ENCODE measurements around the gene IGLL5. TPM values are rescaled to one million over a fixed set of nuclear protein-coding genes. Genes with fewer than 3 reads are reported as not detected.

Gene IGLL5
- total RNA-seq, 1 experiment from 2014 or later = not detected

DNA sequence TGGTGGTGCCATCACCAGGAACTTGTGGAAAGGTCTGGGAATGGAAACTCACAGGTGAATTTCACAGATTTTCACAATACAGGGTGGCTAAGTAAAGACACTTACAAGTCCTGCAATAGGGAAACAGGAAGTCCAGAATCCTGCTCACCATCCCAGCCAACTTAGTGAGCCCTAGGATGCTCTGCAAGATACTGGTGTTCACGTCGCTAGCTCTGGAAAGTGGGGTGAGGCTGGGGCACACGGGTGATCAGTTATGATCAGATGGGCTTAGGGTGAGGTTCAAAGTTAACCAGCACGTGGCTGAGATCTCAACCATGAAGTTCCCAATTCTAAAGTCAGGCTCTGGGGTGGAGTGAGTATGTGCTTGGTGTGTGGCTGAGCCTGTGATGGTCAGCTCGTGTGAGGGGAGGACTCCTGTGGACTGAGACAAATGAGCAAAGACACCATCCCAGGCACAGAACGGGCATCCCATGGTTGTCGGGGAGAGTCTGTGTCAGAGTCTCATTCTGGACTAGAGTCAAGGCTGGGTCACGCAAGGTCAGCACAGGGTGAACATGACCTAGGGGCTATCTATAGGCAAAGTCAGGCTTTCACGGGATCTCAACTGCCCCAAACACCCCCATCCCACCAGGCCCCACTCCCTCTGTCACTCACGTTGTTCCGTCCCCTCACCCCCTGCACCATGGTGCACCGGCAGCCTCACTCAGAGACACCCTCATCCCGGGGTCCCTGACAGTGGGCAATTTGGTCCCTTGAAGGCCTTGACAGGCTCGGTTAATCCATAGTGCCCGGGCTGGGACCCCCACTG, 23.9 kb downstream of the IGLL5 start:
- no peaks in the 10 kb centered on the region for H3K4me1 Mint-ChIP-seq (ENCODE audit: insufficient read depth, unreplicated experiment)

DNA sequence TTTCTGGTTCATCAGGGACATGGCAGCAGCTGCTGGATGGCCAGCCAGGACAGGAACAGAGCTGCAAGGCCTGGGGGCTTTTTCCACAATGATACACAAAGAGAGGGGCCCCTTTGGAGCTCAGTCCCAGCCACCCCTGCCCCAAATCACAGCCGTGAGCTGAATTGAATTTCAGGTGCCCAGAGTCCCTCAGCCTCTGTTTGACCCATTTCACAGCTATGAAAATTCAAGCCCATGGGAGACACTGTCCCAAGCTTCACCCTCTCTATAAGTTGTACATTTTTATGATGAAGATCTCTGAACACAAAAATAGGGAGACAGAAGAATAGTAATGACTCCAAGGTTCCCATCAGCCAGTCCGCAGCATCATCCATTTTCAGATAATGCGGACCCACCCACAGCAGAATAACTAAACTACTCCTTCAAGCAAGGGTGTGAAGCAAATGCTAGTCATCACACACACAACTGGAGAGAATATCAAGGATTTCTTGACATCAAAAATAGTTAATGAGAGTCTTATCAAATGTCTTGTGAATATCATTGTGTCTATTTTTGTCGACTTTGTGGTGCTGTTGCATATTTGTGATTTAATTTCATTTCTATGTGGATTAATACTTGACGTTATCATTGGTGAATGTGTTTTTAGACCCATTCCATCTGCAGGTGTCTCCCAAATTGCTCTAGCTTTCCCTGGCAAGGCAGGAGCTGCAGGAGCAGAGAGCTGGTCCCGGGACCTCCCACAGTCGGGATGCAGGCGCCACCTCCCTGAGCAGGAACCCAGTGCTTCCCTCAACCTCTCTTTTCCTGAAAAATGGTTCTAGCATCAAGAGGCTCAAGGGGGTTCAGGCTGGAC, 24.7 kb downstream of the IGLL5 start:
- Mint-ChIP-seq H3K9me3 (ENCODE audit: unreplicated experiment) (no peaks in the 10 kb centered on the region), H3K36me3 (ENCODE audit: insufficient read depth, unreplicated experiment) (no peaks in the 10 kb centered on the region), H3K27ac (ENCODE audit: low read depth, unreplicated experiment) (no peak overlapping the region), H3K4me3 (ENCODE audit: unreplicated experiment) (no peak overlapping the region), H3K4me1 (ENCODE audit: insufficient read depth, unreplicated experiment) (no peaks in the 10 kb centered on the region), H3K27me3 (ENCODE audit: insufficient read depth, unreplicated experiment) (peaks cover 95% of the 10 kb centered on the region)
- ChIA-PET POLR2A (no interaction called here), CTCF (interaction anchor here (1.1 kb wide), 1 partner anchor 28 kb away, joined by 3 read pairs; no protein-coding TSS in a partner anchor)
- intact Hi-C loops (cut with micrococcal nuclease) = no loop called here
- no TSS peak for BruUV-seq (replicated peaks)
- TF ChIP-seq, protein P1, sequence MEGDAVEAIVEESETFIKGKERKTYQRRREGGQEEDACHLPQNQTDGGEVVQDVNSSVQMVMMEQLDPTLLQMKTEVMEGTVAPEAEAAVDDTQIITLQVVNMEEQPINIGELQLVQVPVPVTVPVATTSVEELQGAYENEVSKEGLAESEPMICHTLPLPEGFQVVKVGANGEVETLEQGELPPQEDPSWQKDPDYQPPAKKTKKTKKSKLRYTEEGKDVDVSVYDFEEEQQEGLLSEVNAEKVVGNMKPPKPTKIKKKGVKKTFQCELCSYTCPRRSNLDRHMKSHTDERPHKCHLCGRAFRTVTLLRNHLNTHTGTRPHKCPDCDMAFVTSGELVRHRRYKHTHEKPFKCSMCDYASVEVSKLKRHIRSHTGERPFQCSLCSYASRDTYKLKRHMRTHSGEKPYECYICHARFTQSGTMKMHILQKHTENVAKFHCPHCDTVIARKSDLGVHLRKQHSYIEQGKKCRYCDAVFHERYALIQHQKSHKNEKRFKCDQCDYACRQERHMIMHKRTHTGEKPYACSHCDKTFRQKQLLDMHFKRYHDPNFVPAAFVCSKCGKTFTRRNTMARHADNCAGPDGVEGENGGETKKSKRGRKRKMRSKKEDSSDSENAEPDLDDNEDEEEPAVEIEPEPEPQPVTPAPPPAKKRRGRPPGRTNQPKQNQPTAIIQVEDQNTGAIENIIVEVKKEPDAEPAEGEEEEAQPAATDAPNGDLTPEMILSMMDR (IDR thresholded peaks at IDR 0.05; ENCODE audit: unreplicated experiment) = no peak
- no peak for DNase-seq (ENCODE audit: unreplicated experiment)

More for the DNA sequence above, 23.9 kb downstream of the IGLL5 start:
- TF ChIP-seq, protein P1 (IDR thresholded peaks at IDR 0.05; ENCODE audit: unreplicated experiment) = no peak
- H3K27ac Mint-ChIP-seq (ENCODE audit: low read depth, unreplicated experiment) = no peak overlapping the region
- no peak overlapping the region for H3K4me3 Mint-ChIP-seq (ENCODE audit: unreplicated experiment)
- ChIA-PET POLR2A (no interaction called here), CTCF (interaction anchor here (0.6 to 1.2 kb wide), 3 partner anchors 47 to 569 kb away, joined by 3 to 5 read pairs (median 3); no protein-coding TSS in a partner anchor)
- peaks cover 95% of the 10 kb centered on the region for H3K27me3 Mint-ChIP-seq (ENCODE audit: insufficient read depth, unreplicated experiment)
- H3K9me3 Mint-ChIP-seq (ENCODE audit: unreplicated experiment) = no peaks in the 10 kb centered on the region
- no TSS peak for BruUV-seq (replicated peaks)
- no peak for DNase-seq (ENCODE audit: unreplicated experiment)
- intact Hi-C loops (cut with micrococcal nuclease) = no loop called here
- no peaks in the 10 kb centered on the region for H3K36me3 Mint-ChIP-seq (ENCODE audit: insufficient read depth, unreplicated experiment)

DNA sequence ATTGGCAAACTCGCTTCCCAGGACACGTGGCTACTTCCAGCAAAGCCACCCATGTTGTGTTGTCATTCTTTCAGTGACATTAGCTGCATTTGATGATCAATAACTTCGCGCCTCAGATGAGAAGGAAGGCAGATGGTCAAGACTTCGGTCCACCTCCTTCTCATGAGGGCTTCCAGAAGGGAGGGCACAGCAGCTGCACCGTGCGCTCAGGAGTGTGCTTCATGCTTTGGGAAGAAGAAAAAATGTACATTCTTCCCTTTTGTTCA, 25.3 kb downstream of the IGLL5 start:
- Mint-ChIP-seq H3K36me3 (ENCODE audit: insufficient read depth, unreplicated experiment) (no peaks in the 10 kb centered on the region), H3K27me3 (ENCODE audit: insufficient read depth, unreplicated experiment) (peaks cover 95% of the 10 kb centered on the region), H3K4me3 (ENCODE audit: unreplicated experiment) (no peak overlapping the region), H3K4me1 (ENCODE audit: insufficient read depth, unreplicated experiment) (no peaks in the 10 kb centered on the region), H3K27ac (ENCODE audit: low read depth, unreplicated experiment) (no peak overlapping the region), H3K9me3 (ENCODE audit: unreplicated experiment) (no peaks in the 10 kb centered on the region)
- intact Hi-C loops (cut with micrococcal nuclease) = no loop called here
- TF ChIP-seq, protein P1 (IDR thresholded peaks at IDR 0.05; ENCODE audit: unreplicated experiment) = no peak
- ChIA-PET CTCF (interaction anchor here (1.1 kb wide), 1 partner anchor 29 kb away, joined by 3 read pairs; no protein-coding TSS in a partner anchor), POLR2A (no interaction called here)
- DNase-seq (ENCODE audit: unreplicated experiment) = no peak
- no TSS peak for BruUV-seq (replicated peaks)

DNA sequence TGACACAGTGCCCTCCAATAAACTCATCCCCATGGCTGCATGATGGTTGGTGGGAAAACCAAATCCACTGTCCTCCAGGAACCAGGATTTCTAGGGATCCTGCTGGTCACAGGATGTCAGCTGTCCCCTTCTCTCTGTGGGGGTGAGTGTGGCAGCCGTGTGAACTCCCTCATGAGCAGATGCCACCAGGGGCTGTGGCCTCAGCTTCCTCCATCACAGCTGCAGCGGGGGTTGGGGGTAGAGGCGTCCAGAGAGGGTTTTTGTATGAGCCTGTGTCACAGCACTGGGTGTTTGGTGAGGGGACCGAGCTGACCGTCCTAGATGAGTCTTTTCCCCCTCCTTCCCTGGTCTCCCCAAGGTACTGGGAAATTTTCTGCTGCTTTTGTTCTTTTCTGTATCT, 26.4 kb downstream of the IGLL5 start:
- TF ChIP-seq, protein P1 (IDR thresholded peaks at IDR 0.05; ENCODE audit: unreplicated experiment) = no peak
- ChIA-PET CTCF (interaction anchor here (0.7 kb wide), 1 partner anchor 31 kb away, joined by 3 read pairs; no protein-coding TSS in a partner anchor), POLR2A (no interaction called here)
- Mint-ChIP-seq H3K4me1 (ENCODE audit: insufficient read depth, unreplicated experiment) (no peaks in the 10 kb centered on the region), H3K27ac (ENCODE audit: low read depth, unreplicated experiment) (no peak overlapping the region), H3K36me3 (ENCODE audit: insufficient read depth, unreplicated experiment) (no peaks in the 10 kb centered on the region), H3K27me3 (ENCODE audit: insufficient read depth, unreplicated experiment) (peaks cover 95% of the 10 kb centered on the region), H3K9me3 (ENCODE audit: unreplicated experiment) (no peaks in the 10 kb centered on the region), H3K4me3 (ENCODE audit: unreplicated experiment) (no peak overlapping the region)
- BruUV-seq (replicated peaks) = no TSS peak
- DNase-seq (ENCODE audit: unreplicated experiment) = no peak
- intact Hi-C loops (cut with micrococcal nuclease) = no loop called here
